PC-3 (cell line): Measurements from ENCODE around the gene CD81. TPM values are rescaled to one million over a fixed set of nuclear protein-coding genes. Genes with fewer than 3 reads are reported as not detected.

ENCODE experiments used
- ATAC-seq: fragments of 200-7000 bp; cut with Tn5 transposase; 2 replicates; pipeline ENCODE4 v1.9.1; 2020; ENCODE audit warnings: mild to moderate bottlenecking, moderate library complexity
- BruUV-seq: library from RNA; stranded (reverse); fragments of 400-500 nt; replicated peaks from 2 replicates; lab custom pipeline; 2021; lab: Mats Ljungman, UMichigan
- CTCF ChIA-PET: fragments of 300-600 bp; sonication (Branson Sonifier 250); formaldehyde crosslinking; loops from one replicate; lab custom pipeline; 2022; ENCODE audit warnings: antibody characterized with exemption; lab: Charles Lee
- POLR2A ChIA-PET: fragments of 300-600 bp; sonication (Branson Sonifier 250); formaldehyde crosslinking; loops from one replicate; lab custom pipeline; 2022; ENCODE audit warnings: antibody characterized with exemption; ENCODE audit not compliant: unreplicated experiment; lab: Charles Lee
- DNase-seq: peaks from one replicate; pipeline ENCODE4 v3.0.0-alpha.2; 2015
- H2AFZ ChIP-seq: fragments of 300-600 bp; sonication (generic); 2 replicates; pipeline ENCODE4 v1.6.0; 2016; ENCODE audit warnings: antibody characterized with exemption, low read length
- H3F3A ChIP-seq: fragments of 300-600 bp; sonication (generic); one replicate; pipeline ENCODE4 v1.6.0; 2017; ENCODE audit warnings: antibody characterized with exemption, low read length, control low read depth, mild to moderate bottlenecking; ENCODE audit not compliant: unreplicated experiment
- H3K27ac ChIP-seq: fragments of 300-600 bp; sonication (generic); 2 replicates; pipeline ENCODE4 v1.5.1; 2016; ENCODE audit warnings: mild to moderate bottlenecking, low read length
- H3K27me3 ChIP-seq: fragments of 300-600 bp; sonication (generic); 2 replicates; pipeline ENCODE4 v1.6.1; 2016; ENCODE audit warnings: low read length, mixed read lengths
- H3K36me3 ChIP-seq: fragments of 300-600 bp; sonication (generic); 2 replicates; pipeline ENCODE4 v1.6.1; 2016; ENCODE audit warnings: low read depth, mixed run types, low read length, mixed read lengths
- H3K4me1 ChIP-seq: fragments of 300-600 bp; sonication (generic); 2 replicates; pipeline ENCODE4 v1.5.1; 2016; ENCODE audit warnings: low read length; ENCODE audit not compliant: insufficient read depth
- H3K4me2 ChIP-seq: fragments of 300-600 bp; sonication (generic); 2 replicates; pipeline ENCODE4 v1.6.0; 2016; ENCODE audit warnings: low read length
- H3K4me3 ChIP-seq: fragments of 300-600 bp; sonication (generic); 2 replicates; pipeline ENCODE4 v1.5.1; 2016; ENCODE audit warnings: mild to moderate bottlenecking, low read length, mixed read lengths
- H3K79me2 ChIP-seq: fragments of 300-600 bp; sonication (generic); 2 replicates; pipeline ENCODE4 v1.6.1; 2017; ENCODE audit warnings: low read length, mixed read lengths
- H3K9ac ChIP-seq: fragments of 300-600 bp; sonication (generic); 2 replicates; pipeline ENCODE4 v1.6.0; 2016; ENCODE audit warnings: mild to moderate bottlenecking, low read length
- H3K9me2 ChIP-seq: fragments of 300-600 bp; sonication (generic); replicated peaks from 2 replicates; pipeline ENCODE4 v1.6.1; 2016; ENCODE audit warnings: mixed run types, low read length, mixed read lengths
- H3K9me3 ChIP-seq: fragments of 300-600 bp; sonication (generic); 2 replicates; pipeline ENCODE4 v1.6.1; 2016; ENCODE audit warnings: low read length, mixed read lengths
- H4K20me1 ChIP-seq: fragments of 300-600 bp; sonication (generic); 2 replicates; pipeline ENCODE4 v1.6.1; 2016; ENCODE audit warnings: low read length, mixed read lengths
- CTCF ChIP-seq: fragments of 300-600 bp; sonication (generic); conservative IDR thresholded peaks from 2 replicates; pipeline ENCODE4 v1.5.1; 2017; ENCODE audit warnings: antibody characterized with exemption, low read depth, mild to moderate bottlenecking, low read length
- EZH2 ChIP-seq: fragments of 300-600 bp; sonication (generic); IDR thresholded peaks from one replicate; pipeline ENCODE4 v1.6.1; 2017; ENCODE audit warnings: antibody characterized with exemption, mild to moderate bottlenecking, low read length; ENCODE audit not compliant: unreplicated experiment
- EZH2phosphoT487 ChIP-seq: fragments of 300-600 bp; sonication (generic); IDR thresholded peaks from 2 replicates; pipeline ENCODE4 v1.6.1; 2018; ENCODE audit warnings: mild to moderate bottlenecking, antibody characterized with exemption, low read length, borderline replicate concordance
- intact Hi-C: fragments of 100-400 bp; cut with micrococcal nuclease; formaldehyde crosslinking; loops from 2 replicates; pipeline ENCODE4 v1.9.0; 2023
- total RNA-seq: library from RNA; depleted of rRNA; stranded (reverse); fragments of >200 nt; gene quantifications from 2 replicates; pipeline ENCODE4 v1.2.3, GENCODE V29; 2014

CD81 gene
- total RNA-seq, 1 experiment from 2014 or later: 134 TPM

GRCh38 chr11:2380396-2380795 lies 3.3 kb downstream of the CD81 start:
- Histone ChIP-seq H3K9ac (no peak overlapping the region), H3K27me3 (no peaks in the 10 kb centered on the region), H2AFZ (no peak overlapping the region), H3K9me3 (no peaks in the 10 kb centered on the region), H3F3A (no peaks in the 10 kb centered on the region), H3K79me2 (peaks cover 77% of the 10 kb centered on the region), H3K4me2 (no peak overlapping the region), H3K4me3 (no peak overlapping the region), H3K9me2 (no peaks in the 10 kb centered on the region), H3K36me3 (no peaks in the 10 kb centered on the region; the same call in 1 of the 2 replicates), H4K20me1 (peaks cover 54% of the 10 kb centered on the region), H3K4me1 (no peaks in the 10 kb centered on the region), H3K27ac (no peak overlapping the region)
- TF ChIP-seq CTCF (no peak), EZH2phosphoT487 (no peak), EZH2 (no peak)
- ChIA-PET CTCF (no interaction called here), POLR2A (no interaction called here)
- DNase-seq (no peak), ATAC-seq (no peak)
- BruUV-seq: no TSS peak
- intact Hi-C loops: no loop called here

- Histone ChIP-seq H3K27ac (no peak overlapping the region), H3K9me2 (no peaks in the 10 kb centered on the region), H3K4me2 (no peak overlapping the region), H2AFZ (no peak overlapping the region), H3K27me3 (no peaks in the 10 kb centered on the region), H3K4me3 (no peak overlapping the region), H3F3A (no peaks in the 10 kb centered on the region), H3K9me3 (no peaks in the 10 kb centered on the region), H3K4me1 (no peaks in the 10 kb centered on the region), H3K36me3 (no peaks in the 10 kb centered on the region; the same call in 1 of the 2 replicates), H3K79me2 (peaks cover 82% of the 10 kb centered on the region), H3K9ac (no peak overlapping the region), H4K20me1 (peaks cover 54% of the 10 kb centered on the region)
- TF ChIP-seq EZH2 (no peak), EZH2phosphoT487 (no peak)
- ATAC-seq (no peak), DNase-seq (no peak)
- BruUV-seq: no TSS peak
- CTCF ChIA-PET: no interaction called here
- POLR2A ChIA-PET: no interaction called here
- intact Hi-C loops: no loop called here
Observed at GRCh38 chr11:2380807-2381350, 3.8 kb downstream of the CD81 start.

- Histone ChIP-seq H4K20me1 (peaks cover 57% of the 10 kb centered on the region), H3K27ac (no peak overlapping the region), H3K9ac (no peak overlapping the region), H3K79me2 (peaks cover 89% of the 10 kb centered on the region), H3K36me3 (no peaks in the 10 kb centered on the region; the same call in 1 of the 2 replicates), H3K9me2 (no peaks in the 10 kb centered on the region), H2AFZ (no peak overlapping the region), H3K4me3 (no peak overlapping the region), H3K27me3 (no peaks in the 10 kb centered on the region), H3K9me3 (no peaks in the 10 kb centered on the region), H3K4me1 (no peaks in the 10 kb centered on the region), H3K4me2 (no peak overlapping the region), H3F3A (no peaks in the 10 kb centered on the region)
- ChIA-PET POLR2A (no interaction called here), CTCF (no interaction called here)
- ATAC-seq (no peak), DNase-seq (no peak)
- TF ChIP-seq EZH2 (no peak), EZH2phosphoT487 (no peak), CTCF (no peak)
- intact Hi-C loops: no loop called here
- no TSS peak for BruUV-seq
Observed at GRCh38 chr11:2381494-2382128, 4.5 kb downstream of the CD81 start.
